HG02884 (cell line): ENCODE results near the gene SREBF2.
A peak's percentile ranks its signal among the peaks of the same experiment; 100 is the strongest.
"Not testable (repeated sequence)": the region's sequence is repeated elsewhere in the genome, so short reads cannot be mapped to it uniquely, and the experiment has no call there.

Experiments used
- ATAC-seq: cut with Tn5 transposase; IDR thresholded peaks from one replicate; pipeline ENCODE4 v1.9.1; 2021; ENCODE audit warnings: mild to moderate bottlenecking, moderate library complexity; ENCODE audit not compliant: unreplicated experiment

Gene SREBF2

GRCh38 chr22:41820447-41820846 lies 12.5 kb upstream of the SREBF2 start:
- ATAC-seq = no peak

GRCh38 chr22:41821471-41822316 lies 11.2 kb upstream of the SREBF2 start:
- ATAC-seq = no peak

GRCh38 chr22:41822317-41823057 lies 10.4 kb upstream of the SREBF2 start:
- ATAC-seq = no peak

- no peak for ATAC-seq
Observed at GRCh38 chr22:41823797-41824196, 9.1 kb upstream of the SREBF2 start.

- no peak for ATAC-seq
Observed at GRCh38 chr22:41825376-41825775, 7.5 kb upstream of the SREBF2 start.

GRCh38 chr22:41826021-41826420 lies 6.9 kb upstream of the SREBF2 start:
- no peak for ATAC-seq

GRCh38 chr22:41826430-41827383 lies 6.2 kb upstream of the SREBF2 start:
- no peak for ATAC-seq

GRCh38 chr22:41827671-41828070 lies 5.2 kb upstream of the SREBF2 start:
- no peak for ATAC-seq

GRCh38 chr22:41828516-41828915 lies 4.4 kb upstream of the SREBF2 start:
- ATAC-seq = no peak

- no peak for ATAC-seq
Observed at GRCh38 chr22:41830174-41830573, 2.7 kb upstream of the SREBF2 start.

GRCh38 chr22:41831383-41831782 lies 1.5 kb upstream of the SREBF2 start:
- no peak for ATAC-seq

GRCh38 chr22:41831828-41832552 lies 915 bp upstream of the SREBF2 start:
- ATAC-seq = no peak

GRCh38 chr22:41833369-41834004 lies 582 bp downstream of the SREBF2 start:
- peak; percentile 9 for ATAC-seq

- no peak for ATAC-seq
Observed at GRCh38 chr22:41834005-41834944, 1.4 kb downstream of the SREBF2 start.

GRCh38 chr22:41835462-41835861 lies 2.6 kb downstream of the SREBF2 start:
- not testable (repeated sequence) for ATAC-seq

- no peak for ATAC-seq
Observed at GRCh38 chr22:41836551-41836950, 3.6 kb downstream of the SREBF2 start.

- ATAC-seq = no peak
Observed at GRCh38 chr22:41838842-41839618, 6.1 kb downstream of the SREBF2 start.

- ATAC-seq = no peak
Observed at GRCh38 chr22:41840216-41840615, 7.3 kb downstream of the SREBF2 start.
